A549 (cell line): ENCODE results near the gene RUNX3. TPM values are rescaled to one million over a fixed set of nuclear protein-coding genes. Genes with fewer than 3 reads are reported as not detected.

Source experiments
- ATAC-seq, 2 experiments: fragments of 200-7000 bp in 1 of 2; fragments of >200 bp in 1 of 2; cut with Nextera tagmentation in 1 of 2; cut with Tn5 transposase in 1 of 2; 3 replicates each; pipeline versions ENCODE4 v1.8.0 to v1.9.1; 2018 to 2020; ENCODE audit warnings: mild to moderate bottlenecking in 1 of 2, moderate library complexity in 1 of 2
- CTCF ChIA-PET: fragments of 300-600 bp; sonication (Branson Sonifier 250); formaldehyde crosslinking; extraction: SDS; loops from one replicate; lab custom pipeline; 2021; ENCODE audit warnings: antibody characterized with exemption, inconsistent platforms; lab: Yijun Ruan, JAX
- POLR2A ChIA-PET: fragments of 350-600 bp; formaldehyde crosslinking; extraction: SDS; loops from one replicate; lab custom pipeline; 2021; ENCODE audit warnings: antibody characterized with exemption, inconsistent platforms; lab: Yijun Ruan, JAX
- DNase-seq, 2 experiments: peaks; one replicate each; pipeline versions ENCODE4 v3.0.0 to v3.0.0-alpha.2; 2011 to 2016; ENCODE audit warnings: low read depth in 1 of 2, low spot score in 1 of 2
- FAIRE-seq: peaks from 2 replicates; lab custom pipeline; 2011; peaks lifted over from hg19 to GRCh38; lab: Jason Lieb, UNC
- H3K27ac ChIP-seq, 2 experiments: fragments of >200 bp; sonication (Bioruptor Twin); formaldehyde crosslinking; 3 replicates each; pipeline ENCODE4 v1.5.1; 2016 to 2017
- H3K4me1 ChIP-seq: fragments of >200 bp; sonication (Bioruptor Twin); formaldehyde crosslinking; 3 replicates; pipeline ENCODE4 v1.6.1; 2016
- H3K4me2 ChIP-seq: fragments of >200 bp; sonication (Bioruptor Twin); formaldehyde crosslinking; 3 replicates; pipeline ENCODE4 v1.6.1; 2016
- H3K4me3 ChIP-seq: fragments of >200 bp; sonication (Bioruptor Twin); formaldehyde crosslinking; 3 replicates; pipeline ENCODE4 v1.5.1; 2016
- H3K9me3 ChIP-seq: fragments of >200 bp; sonication (Bioruptor Twin); formaldehyde crosslinking; 3 replicates; pipeline ENCODE4 v1.6.1; 2016
- CBX2 ChIP-seq: fragments of 200-600 bp; sonication (generic); IDR thresholded peaks from 2 replicates; pipeline ENCODE4 v1.6.1; 2016; ENCODE audit warnings: low read depth, mild to moderate bottlenecking, borderline replicate concordance
- CHD4 ChIP-seq: fragments of 200-600 bp; sonication (generic); IDR thresholded peaks from 2 replicates; pipeline ENCODE4 v1.6.1; 2016; ENCODE audit warnings: antibody characterized with exemption, mild to moderate bottlenecking, borderline replicate concordance
- E2F6 ChIP-seq: IDR thresholded peaks from 2 replicates; pipeline ENCODE4 v1.6.1; 2012; ENCODE audit warnings: low read depth, borderline replicate concordance
- EHF ChIP-seq: fragments of 250-450 bp; sonication (Bioruptor Pico); IDR thresholded peaks from 2 replicates; pipeline ENCODE4 v1.5.0; 2020; ENCODE audit warnings: mild to moderate bottlenecking
- EP300 ChIP-seq, 2 experiments: fragments of >200 bp; sonication (Bioruptor Twin); formaldehyde crosslinking; IDR thresholded peaks; 2 replicates in 1 of 2; 3 replicates in 1 of 2; pipeline ENCODE4 v1.6.1; 2016 to 2017
- HMGXB4 ChIP-seq: fragments of 250-450 bp; sonication (Bioruptor Pico); IDR thresholded peaks from 2 replicates; pipeline ENCODE4 v1.5.0; 2021; ENCODE audit warnings: mild to moderate bottlenecking, moderate library complexity, borderline replicate concordance
- HOXA7 ChIP-seq: fragments of 250-450 bp; sonication (Bioruptor Pico); IDR thresholded peaks from 2 replicates; pipeline ENCODE4 v1.5.0; 2020; ENCODE audit warnings: mild to moderate bottlenecking, moderate library complexity
- HOXB5 ChIP-seq: fragments of 250-450 bp; sonication (Bioruptor Pico); IDR thresholded peaks from 2 replicates; pipeline ENCODE4 v1.5.0; 2020; ENCODE audit warnings: mild to moderate bottlenecking, moderate library complexity
- JUN ChIP-seq, 2 experiments: fragments of >200 bp; sonication (Bioruptor Twin); formaldehyde crosslinking; IDR thresholded peaks; 2 replicates in 1 of 2; 3 replicates in 1 of 2; pipeline ENCODE4 v1.6.1; 2016 to 2017
- KDM5A ChIP-seq: fragments of 200-600 bp; sonication (generic); IDR thresholded peaks from 2 replicates; pipeline ENCODE4 v1.6.1; 2016; ENCODE audit warnings: antibody characterized with exemption, mild to moderate bottlenecking
- MAFK ChIP-seq: fragments of 450-650 bp; IDR thresholded peaks from 2 replicates; pipeline ENCODE4 v1.6.1; 2014; ENCODE audit not compliant: partially characterized antibody
- NFE2L2 ChIP-seq: fragments of 150-350 bp; conservative IDR thresholded peaks from 2 replicates; pipeline ENCODE4 v1.6.1; 2014; ENCODE audit warnings: low read length
- NPAS2 ChIP-seq: fragments of 250-450 bp; sonication (Bioruptor Pico); IDR thresholded peaks from 2 replicates; pipeline ENCODE4 v1.8.0; 2022; ENCODE audit warnings: mild to moderate bottlenecking, moderate library complexity, borderline replicate concordance
- NR3C1 ChIP-seq: fragments of >200 bp; sonication (Bioruptor Twin); formaldehyde crosslinking; IDR thresholded peaks from 3 replicates; pipeline ENCODE4 v1.6.1; 2017
- PBX3 ChIP-seq: IDR thresholded peaks from 2 replicates; pipeline ENCODE4 v1.6.1; 2012
- PHF8 ChIP-seq: fragments of 200-600 bp; sonication (generic); IDR thresholded peaks from 2 replicates; pipeline ENCODE4 v1.6.1; 2016; ENCODE audit warnings: low read depth, mild to moderate bottlenecking, antibody characterized with exemption, moderate library complexity, borderline replicate concordance
- POLR2A ChIP-seq: IDR thresholded peaks from 2 replicates; pipeline ENCODE4 v1.6.1; 2012; ENCODE audit warnings: mild to moderate bottlenecking, low read length
- RCOR1 ChIP-seq: fragments of 150-350 bp; IDR thresholded peaks from 2 replicates; pipeline ENCODE4 v1.6.1; 2014; ENCODE audit warnings: antibody characterized with exemption, low read length, low read depth
- SMC3 ChIP-seq: fragments of >200 bp; sonication (Bioruptor Twin); formaldehyde crosslinking; IDR thresholded peaks from 3 replicates; pipeline ENCODE4 v1.6.1; 2018; ENCODE audit warnings: inconsistent platforms
- SREBF2 ChIP-seq: fragments of 450-650 bp; IDR thresholded peaks from 2 replicates; pipeline ENCODE4 v1.6.1; 2014; ENCODE audit warnings: mild to moderate bottlenecking, moderate library complexity
- TFCP2L1 ChIP-seq: fragments of 250-450 bp; sonication (Bioruptor Pico); IDR thresholded peaks from 2 replicates; pipeline ENCODE4 v1.5.0; 2021; ENCODE audit warnings: mild to moderate bottlenecking
- TP53 ChIP-seq: fragments of 250-450 bp; sonication (Bioruptor Pico); IDR thresholded peaks from 2 replicates; pipeline ENCODE4 v1.5.0; 2021; ENCODE audit warnings: mild to moderate bottlenecking, moderate library complexity
- ZNF302 ChIP-seq: fragments of 250-450 bp; sonication (Bioruptor Pico); IDR thresholded peaks from 2 replicates; pipeline ENCODE4 v1.9.0; 2021; ENCODE audit warnings: inconsistent platforms, mild to moderate bottlenecking, moderate library complexity
- ZSCAN20 ChIP-seq: fragments of 250-450 bp; sonication (Bioruptor Pico); IDR thresholded peaks from 2 replicates; pipeline ENCODE4 v1.8.0; 2022; ENCODE audit warnings: mild to moderate bottlenecking, moderate library complexity
- WGBS: methylation state at CpG from one replicate; pipeline ENCODE4 v1.1.6; 2017; ENCODE audit errors: missing lambda C conversion rate; 5-methylcytosine and 5-hydroxymethylcytosine counted together
- polyA plus RNA-seq, 4 experiments: library from polyadenylated mRNA; depleted of rRNA in 3 of 4; stranded (reverse); fragments of >200 nt; fragmentation: RNase III in 1 of 4; extraction: RNeasy Plus Mini Kit Qiagen cat#74134 plus additional on column Dnase treatment in 1 of 4; gene quantifications; 2 replicates in 3 of 4; 3 replicates in 1 of 4; pipeline ENCODE4 v1.2.3, GENCODE V29; 2011 to 2017

The RUNX3 gene
- polyA plus RNA-seq, 2 of the 4 experiments (the other 2 are of a cell fraction): 1.4 to 4.0 TPM

- Histone ChIP-seq H3K4me1 (no peaks in the 10 kb centered on the region; the same call in 2 of the 3 replicates), H3K27ac (no peak overlapping the region), H3K9me3 (no peaks in the 10 kb centered on the region), H3K4me3 (no peak overlapping the region), H3K4me2 (no peak overlapping the region)
- no peak for TF ChIP-seq PBX3
- no peak for TF ChIP-seq HOXA7 (CRISPR knock-in tag)
- no peak for TF ChIP-seq SREBF2
- no peak for TF ChIP-seq POLR2A
- no peak for TF ChIP-seq NR3C1
- TF ChIP-seq ZNF302 (CRISPR knock-in tag): no peak
- no peak for TF ChIP-seq SMC3
- ATAC-seq: no peak
- FAIRE-seq: no peak
- POLR2A ChIA-PET: no interaction called here
- CTCF ChIA-PET: interaction anchor here (0.8 to 1.6 kb wide), 5 partner anchors 13 to 292 kb away, joined by 3 to 7 read pairs (median 7); no protein-coding TSS in a partner anchor
- WGBS: 89% methylated on average over 8 of the region's 10 CpGs
- no peak for DNase-seq
These were observed 16.4 kb downstream of the RUNX3 start for GRCh38 chr1:24913616-24914225.

- H3K27ac ChIP-seq: no peak overlapping the region
- FAIRE-seq: no peak
- H3K4me3 ChIP-seq: no peak overlapping the region
- no peak overlapping the region for H3K4me2 ChIP-seq
- H3K9me3 ChIP-seq: no peaks in the 10 kb centered on the region
- no peak for ATAC-seq
- ChIA-PET POLR2A (no interaction called here), CTCF (interaction anchor here (0.8 to 1.6 kb wide), 6 partner anchors 13 to 292 kb away, joined by 3 to 7 read pairs (median 6); no protein-coding TSS in a partner anchor)
- TF ChIP-seq JUN (IDR thresholded peaks at IDR 0.05) (no peak), NPAS2 (CRISPR knock-in tag) (no peak), EHF (no peak), NR3C1 (no peak), PBX3 (no peak), HOXB5 (CRISPR knock-in tag) (no peak), TFCP2L1 (CRISPR knock-in tag) (no peak), ZSCAN20 (CRISPR knock-in tag) (no peak), TP53 (CRISPR knock-in tag) (no peak), KDM5A (no peak), E2F6 (no peak), CBX2 (no peak)
- H3K4me1 ChIP-seq: no peaks in the 10 kb centered on the region; the same call in 2 of the 3 replicates
- 80% methylated on average over 2 of the region's 2 CpGs for WGBS
- no peak for DNase-seq
These were observed 16.8 kb downstream of the RUNX3 start for GRCh38 chr1:24913274-24913604.

- FAIRE-seq (no peak), DNase-seq (no peak), ATAC-seq (no peak)
- POLR2A ChIA-PET: no interaction called here
- no peak overlapping the region for H3K27ac ChIP-seq
- CTCF ChIA-PET: interaction anchor here (0.8 to 1.6 kb wide), 6 partner anchors 14 to 293 kb away, joined by 3 to 7 read pairs (median 6); no protein-coding TSS in a partner anchor
- no peaks in the 10 kb centered on the region for H3K9me3 ChIP-seq
- H3K4me3 ChIP-seq: no peak overlapping the region
- H3K4me2 ChIP-seq: no peak overlapping the region
- no peaks in the 10 kb centered on the region; the same call in 2 of the 3 replicates for H3K4me1 ChIP-seq
- WGBS: 74% methylated on average over 9 of the region's 13 CpGs
- TF ChIP-seq HOXB5 (CRISPR knock-in tag) (no peak), PHF8 (no peak), EP300 (IDR thresholded peaks at IDR 0.05) (no peak), NPAS2 (CRISPR knock-in tag) (no peak), TP53 (CRISPR knock-in tag) (no peak), RCOR1 (no peak), NFE2L2 (no peak), HOXA7 (CRISPR knock-in tag) (no peak), MAFK (no peak), HMGXB4 (CRISPR knock-in tag) (no peak), CHD4 (no peak)
These were observed 17.5 kb downstream of the RUNX3 start for GRCh38 chr1:24912376-24913273.
